Osteoblast (primary cell): ENCODE measurements around the gene HOXA2. TPM values are rescaled to one million over a fixed set of nuclear protein-coding genes. Genes with fewer than 3 reads are reported as not detected.

ENCODE experiments used
- DNase-seq: peaks from one replicate; pipeline ENCODE4 v3.0.0; 2011; ENCODE audit warnings: low spot score, mixed read lengths; ENCODE audit not compliant: insufficient read length; ENCODE audit errors: missing footprints
- H2AFZ ChIP-seq: 2 replicates; pipeline ENCODE4 v1.6.0; 2011; ENCODE audit warnings: mild to moderate bottlenecking, low read length
- H3K27ac ChIP-seq: 2 replicates; pipeline ENCODE4 v1.5.1; 2011; ENCODE audit warnings: mild to moderate bottlenecking, low read depth, low read length, moderate library complexity
- H3K27me3 ChIP-seq: 2 replicates; pipeline ENCODE4 v1.6.0; 2012; ENCODE audit warnings: mild to moderate bottlenecking, control low read depth, inconsistent platforms, low read length, moderate library complexity; ENCODE audit not compliant: insufficient read depth
- H3K36me3 ChIP-seq: 2 replicates; pipeline ENCODE4 v1.5.1; 2011; ENCODE audit warnings: mild to moderate bottlenecking, low read length, control low read depth, moderate library complexity; ENCODE audit not compliant: insufficient read depth
- H3K4me1 ChIP-seq: 2 replicates; pipeline ENCODE4 v1.5.1; 2011; ENCODE audit warnings: mild to moderate bottlenecking, low read length, control low read depth, moderate library complexity; ENCODE audit not compliant: insufficient read depth
- H3K4me2 ChIP-seq: 2 replicates; pipeline ENCODE4 v1.6.0; 2011; ENCODE audit warnings: mild to moderate bottlenecking, low read length; ENCODE audit not compliant: insufficient read depth
- H3K4me3 ChIP-seq: fragments of 200-600 bp; sonication (generic); 3 replicates; pipeline ENCODE4 v1.5.1; 2012; ENCODE audit warnings: mild to moderate bottlenecking, low read length, inconsistent platforms; ENCODE audit not compliant: insufficient read depth
- H3K79me2 ChIP-seq: 2 replicates; pipeline ENCODE4 v1.6.0; 2012; ENCODE audit warnings: mild to moderate bottlenecking, low read length, control low read depth, inconsistent platforms; ENCODE audit not compliant: insufficient read depth
- H3K9me3 ChIP-seq: 2 replicates; pipeline ENCODE4 v1.5.1; 2011; ENCODE audit warnings: low read depth, low read length, control low read depth
- H4K20me1 ChIP-seq: 2 replicates; pipeline ENCODE4 v1.6.0; 2012; ENCODE audit warnings: mild to moderate bottlenecking, low read length, control low read depth; ENCODE audit not compliant: insufficient read depth
- total RNA-seq: library from RNA; depleted of rRNA; stranded (reverse); fragments of >200 nt; gene quantifications from 2 replicates; pipeline ENCODE4 v1.2.3, GENCODE V29; 2012
- TF ChIP-seq, protein P1 (sequence below): IDR thresholded peaks from 2 replicates; pipeline ENCODE4 v1.5.1; 2011; ENCODE audit warnings: mild to moderate bottlenecking, low read depth, low read length, moderate library complexity; ENCODE audit errors: extremely low read depth

Gene HOXA2
- total RNA-seq, 1 donor: 0.36 TPM

GRCh38 chr7:27130540-27131389 is 28.3 kb upstream of the HOXA2 start, which contains the start of gene HOXA4:
Gene HOXA4, minus strand, starts transcription at chr7:27130757. Its CDS starts 24 bp downstream, at chr7:27130733.
- H3K36me3 ChIP-seq: no peaks in the 10 kb centered on the region
- H3K4me2 ChIP-seq: peak within 1 kb of the TSS; percentile 75
- no peaks in the 10 kb centered on the region for H3K9me3 ChIP-seq
- peaks cover 32% of the 10 kb centered on the region for H3K4me1 ChIP-seq
- H3K27me3 ChIP-seq: no peaks in the 10 kb centered on the region
- peak within 1 kb of the TSS; percentile 68 for H3K27ac ChIP-seq
- peaks cover 6% of the 10 kb centered on the region for H4K20me1 ChIP-seq
- TF ChIP-seq, protein P1, sequence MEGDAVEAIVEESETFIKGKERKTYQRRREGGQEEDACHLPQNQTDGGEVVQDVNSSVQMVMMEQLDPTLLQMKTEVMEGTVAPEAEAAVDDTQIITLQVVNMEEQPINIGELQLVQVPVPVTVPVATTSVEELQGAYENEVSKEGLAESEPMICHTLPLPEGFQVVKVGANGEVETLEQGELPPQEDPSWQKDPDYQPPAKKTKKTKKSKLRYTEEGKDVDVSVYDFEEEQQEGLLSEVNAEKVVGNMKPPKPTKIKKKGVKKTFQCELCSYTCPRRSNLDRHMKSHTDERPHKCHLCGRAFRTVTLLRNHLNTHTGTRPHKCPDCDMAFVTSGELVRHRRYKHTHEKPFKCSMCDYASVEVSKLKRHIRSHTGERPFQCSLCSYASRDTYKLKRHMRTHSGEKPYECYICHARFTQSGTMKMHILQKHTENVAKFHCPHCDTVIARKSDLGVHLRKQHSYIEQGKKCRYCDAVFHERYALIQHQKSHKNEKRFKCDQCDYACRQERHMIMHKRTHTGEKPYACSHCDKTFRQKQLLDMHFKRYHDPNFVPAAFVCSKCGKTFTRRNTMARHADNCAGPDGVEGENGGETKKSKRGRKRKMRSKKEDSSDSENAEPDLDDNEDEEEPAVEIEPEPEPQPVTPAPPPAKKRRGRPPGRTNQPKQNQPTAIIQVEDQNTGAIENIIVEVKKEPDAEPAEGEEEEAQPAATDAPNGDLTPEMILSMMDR: no peak
- DNase-seq: peak; percentile 100
- peak within 1 kb of the TSS; percentile 76 for H3K4me3 ChIP-seq
- peak within 1 kb of the TSS; percentile 73 for H2AFZ ChIP-seq
- H3K79me2 ChIP-seq: peaks cover 46% of the 10 kb centered on the region

DNA sequence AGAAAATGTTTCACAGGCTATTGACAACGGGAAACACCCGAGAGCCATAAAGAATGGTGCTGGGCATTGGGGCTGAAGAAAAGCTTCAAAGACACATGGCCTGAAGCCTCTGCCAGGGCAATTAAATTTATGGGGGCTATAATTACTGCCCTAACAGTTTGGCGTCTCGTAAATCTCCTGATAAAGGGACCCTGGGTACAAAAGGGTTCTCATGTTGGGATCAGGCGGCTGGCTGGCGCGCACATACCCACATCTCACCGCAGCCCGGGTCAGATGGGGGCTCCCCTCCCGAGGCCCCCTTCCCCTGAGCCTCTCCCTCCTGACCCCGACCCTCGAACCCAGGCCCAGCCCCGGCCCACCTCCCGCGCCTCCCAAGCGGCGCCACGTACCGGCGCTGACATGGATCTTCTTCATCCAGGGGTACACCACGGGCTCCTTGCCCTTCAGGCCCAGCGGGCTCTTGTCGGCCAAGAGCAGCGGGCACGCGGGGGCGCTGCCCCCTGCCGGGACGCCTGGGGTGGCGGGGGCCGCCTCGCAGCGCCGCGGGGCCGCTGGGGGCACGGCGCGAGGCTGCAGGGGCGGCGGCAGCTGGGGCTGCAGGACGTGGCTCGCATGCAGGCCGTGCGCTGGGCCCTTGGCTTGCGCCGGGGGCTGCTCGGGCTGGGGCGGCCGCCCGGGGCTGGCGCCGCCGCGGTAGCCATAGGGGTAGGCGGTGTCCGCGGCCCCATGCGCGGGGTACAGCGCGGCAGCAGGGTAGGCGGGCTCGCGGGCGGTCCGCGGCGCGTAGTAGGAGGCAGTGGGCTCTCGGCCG is 27.5 kb upstream of the HOXA2 start:
- Histone ChIP-seq H3K4me1 (peaks cover 23% of the 10 kb centered on the region), H3K27ac (peak overlapping the region; percentile 20), H3K4me3 (peak overlapping the region; percentile 76), H2AFZ (peak overlapping the region; percentile 18), H3K4me2 (peak overlapping the region; percentile 72), H4K20me1 (no peaks in the 10 kb centered on the region), H3K27me3 (no peaks in the 10 kb centered on the region), H3K79me2 (peaks cover 38% of the 10 kb centered on the region), H3K9me3 (no peaks in the 10 kb centered on the region), H3K36me3 (no peaks in the 10 kb centered on the region)
- TF ChIP-seq, protein P1: peak; percentile 15
- DNase-seq: peak; percentile 92

DNA sequence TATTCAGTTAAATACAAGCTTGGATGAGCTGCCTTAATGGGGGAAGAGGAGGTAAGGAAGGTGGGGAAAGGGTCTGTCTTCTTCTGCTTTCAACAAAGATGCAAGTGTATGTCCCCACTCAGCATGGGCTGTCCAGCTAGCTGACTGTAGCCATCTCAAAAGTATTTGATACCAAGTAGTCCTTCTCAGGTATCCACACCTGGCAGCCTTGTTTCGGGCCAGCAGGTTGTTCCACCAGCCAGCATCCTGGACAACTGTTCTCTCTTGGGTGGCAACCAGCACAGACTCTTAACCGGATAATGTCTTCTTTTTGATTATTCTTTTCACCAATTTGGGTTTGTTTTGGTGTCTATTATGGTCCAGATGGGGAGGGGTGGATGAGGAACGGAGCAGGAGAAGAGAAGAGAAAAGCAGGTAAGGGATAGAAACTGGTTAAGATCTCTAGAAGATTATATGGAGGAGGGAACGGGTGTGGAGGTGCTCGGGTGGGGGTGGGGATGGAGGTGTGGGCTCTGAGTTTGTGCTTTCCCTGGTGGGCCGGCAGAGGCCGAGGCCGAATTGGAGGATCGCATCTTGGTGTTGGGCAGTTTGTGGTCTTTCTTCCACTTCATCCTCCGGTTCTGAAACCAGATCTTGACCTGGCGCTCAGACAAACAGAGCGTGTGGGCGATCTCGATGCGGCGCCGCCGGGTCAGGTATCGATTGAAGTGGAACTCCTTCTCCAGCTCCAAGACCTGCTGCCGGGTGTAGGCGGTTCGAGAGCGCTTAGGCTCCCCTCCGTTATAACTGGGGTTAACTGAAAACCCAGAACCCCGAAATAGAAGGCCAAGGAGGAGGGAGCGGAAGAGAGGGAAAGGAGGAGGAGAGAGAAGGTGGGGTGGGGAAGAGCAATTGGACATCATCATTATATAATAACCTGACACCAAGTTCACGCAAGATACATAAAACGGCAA is 26.6 kb upstream of the HOXA2 start:
- no peaks in the 10 kb centered on the region for H3K36me3 ChIP-seq
- peak overlapping the region; percentile 72 for H3K4me2 ChIP-seq
- no peaks in the 10 kb centered on the region for H3K27me3 ChIP-seq
- H2AFZ ChIP-seq: no peak overlapping the region
- no peaks in the 10 kb centered on the region for H3K9me3 ChIP-seq
- DNase-seq: peak; percentile 53
- peaks cover 15% of the 10 kb centered on the region for H3K4me1 ChIP-seq
- H3K4me3 ChIP-seq: peak overlapping the region; percentile 76
- no peaks in the 10 kb centered on the region for H4K20me1 ChIP-seq
- TF ChIP-seq, protein P1: no peak
- H3K27ac ChIP-seq: no peak overlapping the region
- peaks cover 38% of the 10 kb centered on the region for H3K79me2 ChIP-seq
